Neural cell (in vitro differentiated cells): Measurements from ENCODE around the gene HDAC4. TPM values are rescaled to one million over a fixed set of nuclear protein-coding genes. Genes with fewer than 3 reads are reported as not detected.

Experiments
- H2AFZ ChIP-seq: fragments of 200-600, 300-800 bp; sonication (generic), shearing (Covaris generic); 2 replicates; pipeline ENCODE4 v1.6.0; 2014; ENCODE audit warnings: low read depth, mild to moderate bottlenecking, antibody characterized with exemption, low read length, moderate library complexity
- H3F3A ChIP-seq: fragments of 200-600 bp; shearing (Covaris generic); 2 replicates; pipeline ENCODE4 v1.6.1; 2016; ENCODE audit warnings: mild to moderate bottlenecking, moderate library complexity, mixed read lengths, antibody characterized with exemption, low read length; ENCODE audit not compliant: insufficient read depth, poor library complexity, severe bottlenecking
- H3K27ac ChIP-seq: fragments of 200-600, 300-800 bp; sonication (generic), shearing (Covaris generic); 2 replicates; pipeline ENCODE4 v1.5.1; 2014; ENCODE audit warnings: mild to moderate bottlenecking, low read length, moderate library complexity
- H3K27me3 ChIP-seq: fragments of 300-800, 200-600 bp; sonication (generic), shearing (Covaris generic); 2 replicates; pipeline ENCODE4 v1.6.0; 2014; ENCODE audit warnings: mild to moderate bottlenecking, low read depth, low read length, moderate library complexity; ENCODE audit not compliant: insufficient read depth
- H3K36me3 ChIP-seq: fragments of 300-800, 200-600 bp; sonication (generic), shearing (Covaris generic); 2 replicates; pipeline ENCODE4 v1.5.1; 2014; ENCODE audit warnings: mild to moderate bottlenecking, antibody characterized with exemption, low read length, moderate library complexity; ENCODE audit not compliant: insufficient read depth
- H3K4me2 ChIP-seq: fragments of 300-800, 200-600 bp; sonication (generic), shearing (Covaris generic); 2 replicates; pipeline ENCODE4 v1.6.0; 2014; ENCODE audit warnings: mild to moderate bottlenecking, low read length
- H3K4me3 ChIP-seq: fragments of 300-800, 200-600 bp; sonication (generic), shearing (Covaris generic); 2 replicates; pipeline ENCODE4 v1.5.1; 2014; ENCODE audit warnings: mild to moderate bottlenecking, low read length, moderate library complexity
- H3K79me2 ChIP-seq: fragments of 200-600 bp; shearing (Covaris generic); replicated peaks from 2 replicates; pipeline ENCODE4 v1.6.0; 2014; ENCODE audit warnings: mild to moderate bottlenecking, low read length, moderate library complexity; ENCODE audit not compliant: insufficient read depth
- H3K9ac ChIP-seq: fragments of 300-800, 200-600 bp; sonication (generic), shearing (Covaris generic); 2 replicates; pipeline ENCODE4 v1.6.1; 2016; ENCODE audit warnings: mild to moderate bottlenecking, low read length, mixed read lengths
- H3K9me2 ChIP-seq: fragments of 200-600 bp; shearing (Covaris generic); 2 replicates; pipeline ENCODE4 v1.6.1; 2016; ENCODE audit warnings: mild to moderate bottlenecking, low read length, mixed read lengths; ENCODE audit not compliant: insufficient read depth
- H3K9me3 ChIP-seq: fragments of 200-600, 300-800 bp; sonication (generic), shearing (Covaris generic); 2 replicates; pipeline ENCODE4 v1.6.1; 2016; ENCODE audit warnings: mild to moderate bottlenecking, mixed run types, low read length, moderate library complexity, mixed read lengths
- H4K20me1 ChIP-seq: fragments of 200-600 bp; shearing (Covaris generic); 2 replicates; pipeline ENCODE4 v1.6.1; 2016; ENCODE audit warnings: mild to moderate bottlenecking, mixed run types; ENCODE audit not compliant: insufficient read depth
- CTCF ChIP-seq: fragments of 450-650 bp; IDR thresholded peaks from 2 replicates; pipeline ENCODE4 v1.5.1; 2014; ENCODE audit warnings: antibody characterized with exemption, mild to moderate bottlenecking, moderate library complexity; ENCODE audit not compliant: poor library complexity, severe bottlenecking
- EP300 ChIP-seq: fragments of 450-650 bp; conservative IDR thresholded peaks from 2 replicates; pipeline ENCODE4 v1.6.1; 2014; ENCODE audit warnings: antibody characterized with exemption, mild to moderate bottlenecking, moderate library complexity; ENCODE audit not compliant: poor library complexity, severe bottlenecking
- EZH2 ChIP-seq: fragments of 200-600, 300-800 bp; shearing (Covaris generic), sonication (generic); IDR thresholded peaks from 2 replicates; pipeline ENCODE4 v1.6.1; 2014; ENCODE audit warnings: antibody characterized with exemption, low read length, borderline replicate concordance, mild to moderate bottlenecking; ENCODE audit not compliant: insufficient read depth, poor library complexity, severe bottlenecking
- MXI1 ChIP-seq: fragments of 450-650 bp; conservative IDR thresholded peaks from 2 replicates; pipeline ENCODE4 v1.6.1; 2014; ENCODE audit warnings: antibody characterized with exemption, mild to moderate bottlenecking; ENCODE audit not compliant: poor library complexity, severe bottlenecking
- POLR2AphosphoS5 ChIP-seq: IDR thresholded peaks from 2 replicates; pipeline ENCODE4 v1.6.1; 2012
- RAD21 ChIP-seq: fragments of 450-650 bp; conservative IDR thresholded peaks from 2 replicates; pipeline ENCODE4 v1.6.1; 2014; ENCODE audit warnings: antibody characterized with exemption, mild to moderate bottlenecking, moderate library complexity
- REST ChIP-seq: IDR thresholded peaks from 2 replicates; pipeline ENCODE4 v1.6.1; 2012; ENCODE audit warnings: borderline replicate concordance
- SMC3 ChIP-seq: fragments of 450-650 bp; conservative IDR thresholded peaks from 2 replicates; pipeline ENCODE4 v1.6.1; 2014; ENCODE audit warnings: antibody characterized with exemption, mild to moderate bottlenecking, moderate library complexity; ENCODE audit not compliant: poor library complexity
- polyA plus RNA-seq: library from polyadenylated mRNA; depleted of rRNA; stranded (reverse); fragments of >200 nt; gene quantifications from 2 replicates; pipeline ENCODE4 v1.2.3, GENCODE V29; 2014

Gene HDAC4
- polyA plus RNA-seq, 1 donor from 2014 or later: 3.4 TPM

GRCh38 chr2:239302083-239302807 lies 98.6 kb downstream of the HDAC4 start:
- Histone ChIP-seq H3K9me2 (no peaks in the 10 kb centered on the region), H3K4me2 (no peak overlapping the region), H3K27ac (no peak overlapping the region), H2AFZ (no peak overlapping the region), H3K79me2 (no peaks in the 10 kb centered on the region), H3K9ac (no peak overlapping the region), H4K20me1 (no peaks in the 10 kb centered on the region), H3K27me3 (no peaks in the 10 kb centered on the region), H3K4me3 (no peak overlapping the region), H3K36me3 (no peaks in the 10 kb centered on the region), H3K9me3 (no peaks in the 10 kb centered on the region), H3F3A (no peaks in the 10 kb centered on the region)
- TF ChIP-seq REST (no peak), EP300 (no peak), RAD21 (no peak), MXI1 (no peak)

- no peaks in the 10 kb centered on the region for H3K36me3 ChIP-seq
- no peaks in the 10 kb centered on the region for H3F3A ChIP-seq
- no peaks in the 10 kb centered on the region for H4K20me1 ChIP-seq
- no peaks in the 10 kb centered on the region for H3K27me3 ChIP-seq
- TF ChIP-seq POLR2AphosphoS5: no peak
- no peak for TF ChIP-seq MXI1
- TF ChIP-seq CTCF: no peak
- no peak for TF ChIP-seq EP300
- TF ChIP-seq EZH2: no peak
- no peak for TF ChIP-seq RAD21
- TF ChIP-seq SMC3: no peak
- no peak for TF ChIP-seq REST
- H3K9me3 ChIP-seq: no peaks in the 10 kb centered on the region
- H3K79me2 ChIP-seq: no peaks in the 10 kb centered on the region
- H3K4me3 ChIP-seq: no peak overlapping the region
- no peak overlapping the region for H3K4me2 ChIP-seq
- no peak overlapping the region for H2AFZ ChIP-seq
- no peak overlapping the region for H3K9ac ChIP-seq
- no peak overlapping the region for H3K27ac ChIP-seq
- no peaks in the 10 kb centered on the region for H3K9me2 ChIP-seq
Measured at GRCh38 chr2:239300871-239301735, 99.7 kb downstream of the HDAC4 start.
